ENCODE data around the gene UMOD. TPM values are rescaled to one million over a fixed set of nuclear protein-coding genes. Genes with fewer than 3 reads are reported as not detected.

The UMOD gene
- total and polyA plus RNA-seq, 9 of the 15 experiments (the other 6 are each of a cell fraction or from before 2014, with no cell fraction given), result not detected

GRCh38 chr16:20372701-20373100, 20.2 kb upstream of the UMOD start:
- no TSS peak for BruUV-seq (replicated peaks)
- no peaks in the 10 kb centered on the region for H3K36me3 ChIP-seq (ENCODE audit: control insufficient read depth, insufficient read depth, low read length)
- H3K79me2 ChIP-seq (ENCODE audit: control insufficient read depth, insufficient read depth, low read length), result no peaks in the 10 kb centered on the region
- H3K9me3 ChIP-seq (replicated peaks; ENCODE audit: control insufficient read depth, insufficient read depth, low read depth, low read length), result no peaks in the 10 kb centered on the region
- ChIA-PET POLR2A (interaction anchor here (0.6 to 0.7 kb wide), 2 partner anchors 10 to 428 kb away, joined by 3 read pairs; no protein-coding TSS in a partner anchor), CTCF (ENCODE audit: low intra/inter-chr PET ratio) (no interaction called here)
- no peak overlapping the region for H3K4me3 ChIP-seq
- intact Hi-C loops (cut with micrococcal nuclease), result no loop called here
- FAIRE-seq, result no peak
- no peak for ATAC-seq
- H2AFZ ChIP-seq (ENCODE audit: low read depth, low read length), result no peak overlapping the region
- no peak overlapping the region for H3K4me2 ChIP-seq (ENCODE audit: insufficient read depth, low read length)
- no peak for DNase-seq (ENCODE audit: extremely low read depth in 1 of 4, low spot score in 3 of 4)
- H3K9me1 ChIP-seq (ENCODE audit: control insufficient read depth, insufficient read depth, low read length), result no peaks in the 10 kb centered on the region
- no peaks in the 10 kb centered on the region for H4K20me1 ChIP-seq (replicated peaks; ENCODE audit: control insufficient read depth, insufficient read depth, low read length)
- H3K27ac ChIP-seq (ENCODE audit: extremely low read depth, low read depth, low read length), result no peak overlapping the region
- H3K9ac ChIP-seq (ENCODE audit: insufficient read depth in 1 of 2, low read depth in 2 of 2, low read length in 2 of 2), result no peak overlapping the region
- in situ Hi-C loops (cut with MboI), result no loop called here
- under 1% methylated on average over 5 of the region's 5 CpGs for WGBS (ENCODE audit: insufficient coverage, low coverage, missing lambda C conversion rate)
- H3K4me1 ChIP-seq (replicated peaks in 1 of 2; ENCODE audit: control insufficient read depth in 2 of 2, insufficient read depth in 2 of 2, low read length in 2 of 2), result no peaks in the 10 kb centered on the region
- no peaks in the 10 kb centered on the region for H3K27me3 ChIP-seq (ENCODE audit: control insufficient read depth in 2 of 2, insufficient read depth in 2 of 2, low read length in 2 of 2)
- TF ChIP-seq ZNF518B (CRISPR knock-in tag; IDR thresholded peaks at IDR 0.05) (no peak), ZC3H8 (IDR thresholded peaks at IDR 0.05) (no peak), SMAD4 (CRISPR knock-in tag; conservative IDR thresholded peaks at IDR 0.05) (no peak), POLR2AphosphoS5 (IDR thresholded peaks at IDR 0.05; ENCODE audit: control insufficient read depth, insufficient read depth, low read depth, low read length) (no peak), SIN3B (IDR thresholded peaks at IDR 0.05; ENCODE audit: low read depth) (no peak), CEBPG (CRISPR knock-in tag; IDR thresholded peaks at IDR 0.05) (no peak), CEBPG (tag; conservative IDR thresholded peaks at IDR 0.05 in 1 of 2, IDR thresholded peaks at IDR 0.05 in 1 of 2) (no peak), MTA3 (IDR thresholded peaks at IDR 0.05; ENCODE audit: borderline replicate concordance) (no peak), ZHX1 (conservative IDR thresholded peaks at IDR 0.05; ENCODE audit: low read length) (no peak), KAT8 (IDR thresholded peaks at IDR 0.05; ENCODE audit: low read depth) (no peak), PREB (CRISPR knock-in tag; IDR thresholded peaks at IDR 0.05) (no peak), MAFF (IDR thresholded peaks at IDR 0.05; ENCODE audit: low read length) (no peak), ETV6 (IDR thresholded peaks at IDR 0.05; ENCODE audit: borderline replicate concordance in 1 of 2, low read depth in 2 of 2, low read length in 1 of 2) (no peak), ETV6 (CRISPR knock-in tag; IDR thresholded peaks at IDR 0.05; ENCODE audit: borderline replicate concordance) (no peak), STAG1 (CRISPR knock-in tag; IDR thresholded peaks at IDR 0.05; ENCODE audit: borderline replicate concordance) (no peak), SNRNP70 (optimal IDR thresholded peaks at IDR 0.05; ENCODE audit: low read depth, low read length) (no peak)
